HCT116 (cell line): ENCODE results near the gene COL28A1. TPM values are rescaled to one million over a fixed set of nuclear protein-coding genes. Genes with fewer than 3 reads are reported as not detected.

Source experiments
- ATAC-seq: fragments of 200-7000 bp; cut with Tn5 transposase; 2 replicates; pipeline ENCODE4 v1.9.1; 2020; ENCODE audit warnings: mild to moderate bottlenecking, moderate library complexity
- BruUV-seq: library from RNA; stranded (reverse); fragments of 400-500 nt; replicated peaks from 2 replicates; lab custom pipeline; 2021; lab: Mats Ljungman, UMichigan
- CTCF ChIA-PET: fragments of 300-600 bp; sonication (Branson Sonifier 250); formaldehyde crosslinking; loops from one replicate; lab custom pipeline; 2021; ENCODE audit warnings: antibody characterized with exemption; lab: Charles Lee
- POLR2A ChIA-PET: fragments of 300-600, 350-600 bp; sonication (Branson Sonifier 250); formaldehyde crosslinking; loops from one replicate; lab custom pipeline; 2021; ENCODE audit warnings: antibody characterized with exemption; lab: Charles Lee
- RAD21 ChIA-PET, 2 experiments: fragments of 300-600 bp; sonication (Branson Sonifier 250); formaldehyde crosslinking; loops; one replicate each; lab custom pipeline; 2023; ENCODE audit warnings: low total read pairs in 2 of 2; ENCODE audit not compliant: uncharacterized antibody in 2 of 2, unreplicated experiment in 2 of 2, low non-redundant PET in 1 of 2; lab: Charles Lee
- DNase-seq: peaks from one replicate; pipeline ENCODE4 v3.0.0-alpha.2; 2010; ENCODE audit warnings: low read depth, low spot score
- H2AFZ ChIP-seq: fragments of 200-600 bp; shearing (Covaris generic), sonication (generic); 2 replicates; pipeline ENCODE4 v1.6.1; 2017; ENCODE audit warnings: low read depth, mixed run types, mixed read lengths, antibody characterized with exemption, low read length; ENCODE audit not compliant: poor library complexity, severe bottlenecking
- H3K27ac ChIP-seq: 2 replicates; pipeline ENCODE4 v1.5.1; 2012; ENCODE audit warnings: low read depth, low read length
- H3K27me3 ChIP-seq: fragments of 200-600 bp; sonication (generic); 2 replicates; pipeline ENCODE4 v1.6.1; 2016; ENCODE audit warnings: mixed run types, low read length, mixed read lengths; ENCODE audit not compliant: insufficient read depth
- H3K36me3 ChIP-seq, 2 experiments: fragments of 200-500 bp in 1 of 2; fragments of 200-600 bp in 1 of 2; sonication (Bioruptor generic) in 1 of 2; sonication (generic) in 1 of 2; 2 replicates each; pipeline versions ENCODE4 v1.5.1 to v1.6.1; 2014 to 2016; ENCODE audit warnings: low read length in 2 of 2, inconsistent platforms in 1 of 2, mixed read lengths in 1 of 2, mixed run types in 1 of 2; ENCODE audit not compliant: insufficient read depth in 2 of 2, control insufficient read depth in 1 of 2
- H3K4me1 ChIP-seq, 2 experiments: fragments of 200-600 bp in 1 of 2; sonication (generic) in 1 of 2; 2 replicates each; pipeline versions ENCODE4 v1.5.1 to v1.6.1; 2012 to 2017; ENCODE audit warnings: low read length in 2 of 2, inconsistent platforms in 1 of 2, mild to moderate bottlenecking in 1 of 2, mixed read lengths in 1 of 2, mixed run types in 1 of 2, moderate library complexity in 1 of 2; ENCODE audit not compliant: insufficient read depth in 2 of 2, control insufficient read depth in 1 of 2
- H3K4me2 ChIP-seq: fragments of 200-600 bp; sonication (generic); 2 replicates; pipeline ENCODE4 v1.6.1; 2017; ENCODE audit warnings: mixed run types, low read length, mixed read lengths
- H3K4me3 ChIP-seq, 2 experiments: fragments of 200-600 bp in 1 of 2; sonication (generic) in 1 of 2; replicated peaks in 1 of 2; 2 replicates each; pipeline ENCODE4 v1.5.1; 2011 to 2016; ENCODE audit warnings: low read length in 2 of 2, control low read depth in 1 of 2, low read depth in 1 of 2, mild to moderate bottlenecking in 1 of 2, mixed read lengths in 1 of 2, mixed run types in 1 of 2
- H3K79me2 ChIP-seq: fragments of 200-600 bp; sonication (generic); 2 replicates; pipeline ENCODE4 v1.6.1; 2017; ENCODE audit warnings: mild to moderate bottlenecking, mixed run types, low read length, moderate library complexity, mixed read lengths; ENCODE audit not compliant: insufficient read depth
- H3K9ac ChIP-seq: fragments of 200-600 bp; sonication (generic); 2 replicates; pipeline ENCODE4 v1.6.1; 2016; ENCODE audit warnings: low read length, mixed read lengths
- H3K9me2 ChIP-seq: fragments of 200-600 bp; sonication (generic), shearing (Covaris generic); 2 replicates; pipeline ENCODE4 v1.6.1; 2017; ENCODE audit warnings: mixed run types, mild to moderate bottlenecking, moderate library complexity; ENCODE audit not compliant: insufficient read depth
- H3K9me3 ChIP-seq, 2 experiments: fragments of 200-500 bp in 1 of 2; fragments of 200-600 bp in 1 of 2; sonication (Bioruptor generic) in 1 of 2; sonication (generic) in 1 of 2; 2 replicates each; pipeline ENCODE4 v1.6.1; 2014 to 2017; ENCODE audit warnings: low read length in 2 of 2, mixed read lengths in 2 of 2, inconsistent platforms in 1 of 2, low read depth in 1 of 2, mild to moderate bottlenecking in 1 of 2, mixed run types in 1 of 2, moderate library complexity in 1 of 2; ENCODE audit not compliant: control insufficient read depth in 1 of 2, insufficient read depth in 1 of 2
- H4K20me1 ChIP-seq: fragments of 200-600 bp; sonication (generic), shearing (Covaris generic); 2 replicates; pipeline ENCODE4 v1.6.1; 2017; ENCODE audit warnings: mixed run types, mild to moderate bottlenecking, moderate library complexity; ENCODE audit not compliant: insufficient read depth
- CBX3 ChIP-seq: IDR thresholded peaks from 2 replicates; pipeline ENCODE4 v1.6.1; 2012; ENCODE audit warnings: low read depth
- CEBPB ChIP-seq: IDR thresholded peaks from 2 replicates; pipeline ENCODE4 v1.6.1; 2012; ENCODE audit warnings: low read depth
- EZH2phosphoT487 ChIP-seq: fragments of 200-600 bp; IDR thresholded peaks from 2 replicates; pipeline ENCODE4 v1.6.1; 2018; ENCODE audit warnings: antibody characterized with exemption, borderline replicate concordance
- FOSL1 ChIP-seq: IDR thresholded peaks from 2 replicates; pipeline ENCODE4 v1.6.1; 2012; ENCODE audit warnings: low read depth
- JUND ChIP-seq: IDR thresholded peaks from 2 replicates; pipeline ENCODE4 v1.6.1; 2012
- MAX ChIP-seq: IDR thresholded peaks from 2 replicates; pipeline ENCODE4 v1.6.1; 2012
- POLR2A ChIP-seq: IDR thresholded peaks from 2 replicates; pipeline ENCODE4 v1.7.0; 2011; ENCODE audit warnings: borderline replicate concordance; ENCODE audit not compliant: insufficient read depth, insufficient read length; ENCODE audit errors: extremely low read depth
- RAD21 ChIP-seq: IDR thresholded peaks from 2 replicates; pipeline ENCODE4 v1.6.1; 2012; ENCODE audit warnings: low read depth, mild to moderate bottlenecking
- REST ChIP-seq: IDR thresholded peaks from 2 replicates; pipeline ENCODE4 v1.6.1; 2012; ENCODE audit warnings: low read depth
- SIN3A ChIP-seq: IDR thresholded peaks from 2 replicates; pipeline ENCODE4 v1.6.1; 2012; ENCODE audit warnings: low read depth
- SRF ChIP-seq: IDR thresholded peaks from 2 replicates; pipeline ENCODE4 v1.6.1; 2012; ENCODE audit warnings: low read depth
- TCF7L2 ChIP-seq: IDR thresholded peaks from 2 replicates; pipeline ENCODE4 v1.7.0; 2011; ENCODE audit warnings: borderline replicate concordance, inconsistent platforms; ENCODE audit not compliant: insufficient read depth, insufficient read length; ENCODE audit errors: extremely low read depth
- intact Hi-C: fragments of 100-400 bp; cut with micrococcal nuclease; formaldehyde crosslinking; loops from 2 replicates; pipeline ENCODE4 v1.10.0; 2022
- total RNA-seq: library from RNA; stranded (reverse); gene quantifications from one replicate; pipeline ENCODE4 v1.2.1, GENCODE V29; 2021; ENCODE audit not compliant: unreplicated experiment
- TF ChIP-seq, protein P1 (sequence below), 3 experiments: fragments of 200-600 bp in 1 of 3; sonication (generic) in 1 of 3; IDR thresholded peaks in 2 of 3; conservative IDR thresholded peaks in 1 of 3; 2 replicates each; pipeline ENCODE4 v1.5.1; 2012 to 2017; ENCODE audit warnings: low read depth in 2 of 3, low read length in 2 of 3, antibody characterized with exemption in 1 of 3, borderline replicate concordance in 1 of 3, control low read depth in 1 of 3, mild to moderate bottlenecking in 1 of 3, mixed read lengths in 1 of 3, mixed run types in 1 of 3, moderate library complexity in 1 of 3; ENCODE audit not compliant: insufficient read depth in 1 of 3
- TF ChIP-seq, protein P2 (sequence below): IDR thresholded peaks from 2 replicates; pipeline ENCODE4 v1.6.1; 2012

Gene COL28A1
- total RNA-seq, 1 experiment from 2014 or later, result 0.12 TPM

- Histone ChIP-seq H3K36me3 (no peaks in the 10 kb centered on the region), H3K27ac (no peak overlapping the region), H3K4me1 (peaks cover 0 to 3% of the 10 kb centered on the region in 2 experiments; a peak in 2 of 4 replicates), H4K20me1 (no peaks in the 10 kb centered on the region), H3K4me2 (no peak overlapping the region), H3K4me3 (no peak overlapping the region), H3K27me3 (no peaks in the 10 kb centered on the region), H3K9me3 (no peaks in the 10 kb centered on the region), H2AFZ (no peak overlapping the region), H3K9ac (no peak overlapping the region), H3K79me2 (no peaks in the 10 kb centered on the region), H3K9me2 (no peaks in the 10 kb centered on the region)
- RAD21 ChIA-PET, result no interaction called here
- ATAC-seq (no peak), DNase-seq (no peak)
- intact Hi-C loops, result loop anchor here (5.0 to 10.0 kb wide), 3 partner anchors 343 to 795 kb away; no protein-coding TSS in a partner anchor
- TF ChIP-seq FOSL1 (no peak), EZH2phosphoT487 (no peak), POLR2A (no peak), TCF7L2 (no peak), JUND (no peak), CEBPB (no peak), MAX (no peak)
- TF ChIP-seq, protein P1, sequence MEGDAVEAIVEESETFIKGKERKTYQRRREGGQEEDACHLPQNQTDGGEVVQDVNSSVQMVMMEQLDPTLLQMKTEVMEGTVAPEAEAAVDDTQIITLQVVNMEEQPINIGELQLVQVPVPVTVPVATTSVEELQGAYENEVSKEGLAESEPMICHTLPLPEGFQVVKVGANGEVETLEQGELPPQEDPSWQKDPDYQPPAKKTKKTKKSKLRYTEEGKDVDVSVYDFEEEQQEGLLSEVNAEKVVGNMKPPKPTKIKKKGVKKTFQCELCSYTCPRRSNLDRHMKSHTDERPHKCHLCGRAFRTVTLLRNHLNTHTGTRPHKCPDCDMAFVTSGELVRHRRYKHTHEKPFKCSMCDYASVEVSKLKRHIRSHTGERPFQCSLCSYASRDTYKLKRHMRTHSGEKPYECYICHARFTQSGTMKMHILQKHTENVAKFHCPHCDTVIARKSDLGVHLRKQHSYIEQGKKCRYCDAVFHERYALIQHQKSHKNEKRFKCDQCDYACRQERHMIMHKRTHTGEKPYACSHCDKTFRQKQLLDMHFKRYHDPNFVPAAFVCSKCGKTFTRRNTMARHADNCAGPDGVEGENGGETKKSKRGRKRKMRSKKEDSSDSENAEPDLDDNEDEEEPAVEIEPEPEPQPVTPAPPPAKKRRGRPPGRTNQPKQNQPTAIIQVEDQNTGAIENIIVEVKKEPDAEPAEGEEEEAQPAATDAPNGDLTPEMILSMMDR (IDR thresholded peaks at IDR 0.05 in 2 of 3, conservative IDR thresholded peaks at IDR 0.05 in 1 of 3; ENCODE audit: borderline replicate concordance in 1 of 3, insufficient read depth in 1 of 3, low read depth in 2 of 3, low read length in 2 of 3), result no peak
- POLR2A ChIA-PET, result no interaction called here
- BruUV-seq, result no TSS peak
- CTCF ChIA-PET, result no interaction called here
Measured at GRCh38 chr7:7421826-7422225, 113.8 kb downstream of the COL28A1 start.

DNA sequence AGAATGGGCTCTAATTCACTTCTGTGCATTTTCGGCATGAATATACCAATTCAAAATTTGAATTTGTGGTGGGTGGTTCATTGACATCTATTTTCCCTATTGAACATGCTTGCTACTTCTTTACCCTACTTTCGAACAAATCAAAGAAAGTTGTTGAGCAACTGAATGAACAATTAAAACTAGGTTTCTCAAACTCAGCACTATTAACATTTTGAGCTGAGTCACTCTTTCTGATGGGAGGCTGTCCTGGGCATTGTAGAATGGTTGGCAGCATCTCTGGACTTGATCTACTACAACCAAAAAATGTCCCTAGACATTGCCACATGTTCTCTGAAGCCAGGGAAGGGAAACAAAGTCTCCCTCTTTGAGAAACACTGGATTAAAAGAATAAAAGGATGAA lies 116.7 kb downstream of the COL28A1 start:
- ChIA-PET CTCF (no interaction called here), POLR2A (no interaction called here), RAD21 (no interaction called here)
- Histone ChIP-seq H3K79me2 (no peaks in the 10 kb centered on the region), H3K36me3 (no peaks in the 10 kb centered on the region), H4K20me1 (no peaks in the 10 kb centered on the region), H3K9me2 (no peaks in the 10 kb centered on the region), H2AFZ (no peak overlapping the region), H3K9ac (no peak overlapping the region), H3K27me3 (no peaks in the 10 kb centered on the region), H3K4me2 (no peak overlapping the region), H3K4me1 (peaks cover 0 to 5% of the 10 kb centered on the region in 2 experiments; a peak in 1 of 4 replicates), H3K27ac (no peak overlapping the region), H3K9me3 (no peaks in the 10 kb centered on the region), H3K4me3 (no peak overlapping the region)
- ATAC-seq (no peak), DNase-seq (no peak)
- intact Hi-C loops, result no loop called here
- BruUV-seq, result no TSS peak
- no peak for TF ChIP-seq CEBPB
- no peak for TF ChIP-seq FOSL1
- no peak for TF ChIP-seq TCF7L2
- TF ChIP-seq, protein P2, sequence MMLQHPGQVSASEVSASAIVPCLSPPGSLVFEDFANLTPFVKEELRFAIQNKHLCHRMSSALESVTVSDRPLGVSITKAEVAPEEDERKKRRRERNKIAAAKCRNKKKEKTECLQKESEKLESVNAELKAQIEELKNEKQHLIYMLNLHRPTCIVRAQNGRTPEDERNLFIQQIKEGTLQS, result no peak
- no peak for TF ChIP-seq SIN3A
- no peak for TF ChIP-seq CBX3
- TF ChIP-seq REST, result no peak
- no peak for TF ChIP-seq MAX
- no peak for TF ChIP-seq SRF
- TF ChIP-seq RAD21, result no peak
- TF ChIP-seq EZH2phosphoT487, result no peak
